HEK293 (cell line): ENCODE data around the gene ACAD8.

Source experiments
- FEZF1 ChIP-seq: fragments of 450-650 bp; formaldehyde crosslinking; IDR thresholded peaks from 2 replicates; pipeline ENCODE4 v1.5.1; 2016; ENCODE audit warnings: missing biosample characterization, missing genetic modification characterization
- KLF8 ChIP-seq: fragments of 450-650 bp; formaldehyde crosslinking; IDR thresholded peaks from 2 replicates; pipeline ENCODE4 v1.5.1; 2016; ENCODE audit warnings: missing biosample characterization, missing genetic modification characterization
- OVOL3 ChIP-seq: fragments of 450-650 bp; formaldehyde crosslinking; IDR thresholded peaks from 2 replicates; pipeline ENCODE4 v1.5.1; 2016; ENCODE audit warnings: missing biosample characterization, missing genetic modification characterization
- SCRT1 ChIP-seq: fragments of 450-650 bp; formaldehyde crosslinking; IDR thresholded peaks from 2 replicates; pipeline ENCODE4 v1.5.1; 2016; ENCODE audit warnings: missing biosample characterization, missing genetic modification characterization, borderline replicate concordance
- SP7 ChIP-seq: fragments of 450-650 bp; formaldehyde crosslinking; IDR thresholded peaks from 2 replicates; pipeline ENCODE4 v1.5.1; 2016; ENCODE audit warnings: missing biosample characterization, missing genetic modification characterization
- TRIM28 ChIP-seq: IDR thresholded peaks from 2 replicates; pipeline ENCODE4 v1.6.1; 2011; ENCODE audit warnings: low read length, control low read depth, borderline replicate concordance
- ZBTB17 ChIP-seq: fragments of 450-650 bp; formaldehyde crosslinking; IDR thresholded peaks from 2 replicates; pipeline ENCODE4 v1.5.1; 2016; ENCODE audit warnings: missing biosample characterization, missing genetic modification characterization
- ZBTB20 ChIP-seq: fragments of 450-650 bp; formaldehyde crosslinking; IDR thresholded peaks from 2 replicates; pipeline ENCODE4 v1.5.1; 2016; ENCODE audit warnings: missing biosample characterization, missing genetic modification characterization
- ZBTB21 ChIP-seq: fragments of 450-650 bp; formaldehyde crosslinking; IDR thresholded peaks from 2 replicates; pipeline ENCODE4 v1.5.1; 2017; ENCODE audit warnings: missing biosample characterization, missing genetic modification characterization
- ZBTB7A ChIP-seq: fragments of 450-650 bp; formaldehyde crosslinking; IDR thresholded peaks from 2 replicates; pipeline ENCODE4 v1.5.1; 2016; ENCODE audit warnings: low read depth, missing biosample characterization, missing genetic modification characterization
- ZBTB8A ChIP-seq: fragments of 450-650 bp; formaldehyde crosslinking; IDR thresholded peaks from 2 replicates; pipeline ENCODE4 v1.5.1; 2016; ENCODE audit warnings: missing biosample characterization, missing genetic modification characterization
- ZFP37 ChIP-seq: fragments of 450-650 bp; formaldehyde crosslinking; IDR thresholded peaks from 2 replicates; pipeline ENCODE4 v1.5.1; 2016; ENCODE audit warnings: missing biosample characterization, missing genetic modification characterization
- ZFP69B ChIP-seq: fragments of 450-650 bp; formaldehyde crosslinking; IDR thresholded peaks from 2 replicates; pipeline ENCODE4 v1.5.1; 2016; ENCODE audit warnings: missing biosample characterization, missing genetic modification characterization
- ZNF114 ChIP-seq: fragments of 450-650 bp; formaldehyde crosslinking; IDR thresholded peaks from 2 replicates; pipeline ENCODE4 v1.5.0; 2017; ENCODE audit warnings: missing biosample characterization, missing genetic modification characterization
- ZNF202 ChIP-seq: fragments of 450-650 bp; formaldehyde crosslinking; IDR thresholded peaks from 2 replicates; pipeline ENCODE4 v1.5.1; 2016; ENCODE audit warnings: missing biosample characterization, missing genetic modification characterization, borderline replicate concordance
- ZNF239 ChIP-seq: fragments of 450-650 bp; formaldehyde crosslinking; IDR thresholded peaks from 2 replicates; pipeline ENCODE4 v1.5.1; 2016; ENCODE audit warnings: missing biosample characterization, missing genetic modification characterization
- ZNF248 ChIP-seq: fragments of 450-650 bp; formaldehyde crosslinking; IDR thresholded peaks from 2 replicates; pipeline ENCODE4 v1.5.1; 2017; ENCODE audit warnings: missing biosample characterization, missing genetic modification characterization
- ZNF548 ChIP-seq: fragments of 450-650 bp; formaldehyde crosslinking; IDR thresholded peaks from 2 replicates; pipeline ENCODE4 v1.5.1; 2016; ENCODE audit warnings: missing biosample characterization, missing genetic modification characterization
- ZNF76 ChIP-seq: fragments of 450-650 bp; formaldehyde crosslinking; IDR thresholded peaks from 2 replicates; pipeline ENCODE4; 2016; ENCODE audit warnings: low read depth, missing biosample characterization, missing genetic modification characterization, borderline replicate concordance
- ZNF777 ChIP-seq: fragments of 450-650 bp; formaldehyde crosslinking; IDR thresholded peaks from 2 replicates; pipeline ENCODE4 v1.5.1; 2017; ENCODE audit warnings: missing biosample characterization, missing genetic modification characterization, borderline replicate concordance
- ZNF843 ChIP-seq: fragments of 450-650 bp; formaldehyde crosslinking; IDR thresholded peaks from 2 replicates; pipeline ENCODE4 v1.5.1; 2016; ENCODE audit warnings: missing biosample characterization, missing genetic modification characterization
- ZSCAN23 ChIP-seq: fragments of 450-650 bp; formaldehyde crosslinking; IDR thresholded peaks from 2 replicates; pipeline ENCODE4 v1.5.1; 2016; ENCODE audit warnings: missing biosample characterization, missing genetic modification characterization
- ZXDB ChIP-seq: fragments of 450-650 bp; formaldehyde crosslinking; IDR thresholded peaks from 2 replicates; pipeline ENCODE4 v1.5.1; 2016; ENCODE audit warnings: missing biosample characterization, missing genetic modification characterization
- TF ChIP-seq, protein P1 (sequence below): fragments of 450-650 bp; formaldehyde crosslinking; IDR thresholded peaks from 2 replicates; pipeline ENCODE4 v1.5.1; 2017; ENCODE audit warnings: missing biosample characterization, missing genetic modification characterization
- TF ChIP-seq, protein P2 (sequence below): fragments of 450-650 bp; formaldehyde crosslinking; IDR thresholded peaks from 2 replicates; pipeline ENCODE4 v1.5.1; 2016; ENCODE audit warnings: missing biosample characterization, missing genetic modification characterization
- TF ChIP-seq, protein P3 (sequence below): fragments of 450-650 bp; formaldehyde crosslinking; IDR thresholded peaks from 2 replicates; pipeline ENCODE4 v1.5.1; 2016; ENCODE audit warnings: missing biosample characterization, missing genetic modification characterization
- TF ChIP-seq, protein P4 (sequence below): fragments of 450-650 bp; formaldehyde crosslinking; IDR thresholded peaks from 2 replicates; pipeline ENCODE4 v1.5.1; 2016; ENCODE audit warnings: missing biosample characterization, missing genetic modification characterization
- TF ChIP-seq, protein P5 (sequence below): fragments of 450-650 bp; formaldehyde crosslinking; IDR thresholded peaks from 2 replicates; pipeline ENCODE4 v1.5.1; 2016; ENCODE audit warnings: missing biosample characterization, missing genetic modification characterization
- TF ChIP-seq, protein P6 (sequence below): fragments of 450-650 bp; formaldehyde crosslinking; IDR thresholded peaks from 2 replicates; pipeline ENCODE4 v1.5.1; 2017; ENCODE audit warnings: missing biosample characterization, missing genetic modification characterization

The ACAD8 gene

DNA sequence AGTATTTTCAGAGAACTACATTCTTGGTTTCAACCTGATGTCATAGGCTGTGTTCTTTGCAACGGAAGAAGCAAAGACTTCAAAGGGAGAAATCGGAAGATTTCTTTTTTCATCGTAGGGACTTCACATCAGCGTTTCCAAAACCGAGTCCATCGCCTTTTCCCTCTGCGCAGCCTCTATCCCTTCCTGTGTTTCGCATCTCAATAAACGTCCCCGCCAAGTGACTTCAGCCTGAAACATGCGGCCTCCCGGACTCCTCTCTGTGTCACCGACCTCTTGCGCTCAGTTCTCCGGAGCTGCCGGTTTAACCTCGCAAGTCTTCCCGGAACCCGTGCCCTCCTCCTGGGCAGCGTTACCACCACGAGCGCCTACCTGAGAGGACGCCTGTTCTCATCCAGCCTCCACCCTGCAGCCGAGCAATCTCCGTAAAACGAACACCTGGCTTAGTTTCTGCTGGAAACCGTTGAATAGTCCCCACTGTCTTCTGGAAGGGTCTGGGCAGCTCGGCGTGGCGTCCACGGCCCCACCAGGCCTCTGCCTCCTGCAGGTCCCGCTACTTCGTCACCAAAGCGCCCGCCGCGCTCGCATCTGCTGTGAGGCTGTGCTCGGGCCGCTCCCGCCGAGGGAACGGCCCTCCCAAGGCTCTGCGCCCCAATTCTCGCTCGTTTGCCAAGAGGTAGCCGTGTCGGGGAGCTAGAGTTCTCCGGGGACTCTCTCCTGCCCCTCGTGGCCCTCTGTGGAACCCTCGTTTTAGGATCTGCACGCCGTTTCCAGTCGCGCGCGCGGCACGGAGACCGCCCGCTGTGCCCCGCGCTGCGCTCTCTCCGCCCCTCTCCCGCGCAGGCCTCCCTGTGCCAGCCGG, 22.4 kb downstream of the ACAD8 start, which contains the start of gene GLB1L3 (continued):
- TF ChIP-seq, protein P1, sequence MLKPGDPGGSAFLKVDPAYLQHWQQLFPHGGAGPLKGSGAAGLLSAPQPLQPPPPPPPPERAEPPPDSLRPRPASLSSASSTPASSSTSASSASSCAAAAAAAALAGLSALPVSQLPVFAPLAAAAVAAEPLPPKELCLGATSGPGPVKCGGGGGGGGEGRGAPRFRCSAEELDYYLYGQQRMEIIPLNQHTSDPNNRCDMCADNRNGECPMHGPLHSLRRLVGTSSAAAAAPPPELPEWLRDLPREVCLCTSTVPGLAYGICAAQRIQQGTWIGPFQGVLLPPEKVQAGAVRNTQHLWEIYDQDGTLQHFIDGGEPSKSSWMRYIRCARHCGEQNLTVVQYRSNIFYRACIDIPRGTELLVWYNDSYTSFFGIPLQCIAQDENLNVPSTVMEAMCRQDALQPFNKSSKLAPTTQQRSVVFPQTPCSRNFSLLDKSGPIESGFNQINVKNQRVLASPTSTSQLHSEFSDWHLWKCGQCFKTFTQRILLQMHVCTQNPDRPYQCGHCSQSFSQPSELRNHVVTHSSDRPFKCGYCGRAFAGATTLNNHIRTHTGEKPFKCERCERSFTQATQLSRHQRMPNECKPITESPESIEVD (tag by site-specific recombination): peak; percentile 2
- TF ChIP-seq, protein P2, sequence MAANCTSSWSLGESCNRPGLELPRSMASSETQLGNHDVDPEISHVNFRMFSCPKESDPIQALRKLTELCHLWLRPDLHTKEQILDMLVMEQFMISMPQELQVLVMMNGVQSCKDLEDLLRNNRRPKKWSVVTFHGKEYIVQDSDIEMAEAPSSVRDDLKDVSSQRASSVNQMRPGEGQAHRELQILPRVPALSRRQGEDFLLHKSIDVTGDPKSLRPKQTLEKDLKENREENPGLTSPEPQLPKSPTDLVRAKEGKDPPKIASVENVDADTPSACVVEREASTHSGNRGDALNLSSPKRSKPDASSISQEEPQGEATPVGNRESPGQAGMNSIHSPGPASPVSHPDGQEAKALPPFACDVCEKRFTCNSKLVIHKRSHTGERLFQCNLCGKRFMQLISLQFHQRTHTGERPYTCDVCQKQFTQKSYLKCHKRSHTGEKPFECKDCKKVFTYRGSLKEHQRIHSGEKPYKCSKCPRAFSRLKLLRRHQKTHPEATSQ (tag by site-specific recombination): peak; percentile 38; the same call in 1 of the 2 replicates
- TF ChIP-seq ZXDB (tag by site-specific recombination) (0 out of 2 replicates have a peak, but pooled peaks have one; percentile 48), ZFP69B (tag by site-specific recombination) (0 out of 2 replicates have a peak, but pooled peaks have one; percentile 14), ZBTB7A (tag by site-specific recombination) (no peak), ZNF202 (tag by site-specific recombination) (no peak), ZBTB21 (tag by site-specific recombination) (no peak), ZSCAN23 (tag by site-specific recombination) (peak; percentile 42; the same call in 1 of the 2 replicates), OVOL3 (tag by site-specific recombination) (no peak), ZFP37 (peak; percentile 94), ZNF777 (tag by site-specific recombination) (no peak), ZBTB20 (peak; percentile 46; the same call in 1 of the 2 replicates), FEZF1 (tag by site-specific recombination) (peak; percentile 59), ZNF548 (tag by site-specific recombination) (no peak), ZNF114 (tag by site-specific recombination) (no peak), ZNF843 (tag by site-specific recombination) (0 out of 2 replicates have a peak, but pooled peaks have one; percentile 55), ZNF248 (tag by site-specific recombination) (no peak), ZNF239 (tag by site-specific recombination) (no peak), KLF8 (peak; percentile 84; the same call in 1 of the 2 replicates), ZBTB17 (peak; percentile 74), ZBTB8A (tag by site-specific recombination) (peak; percentile 83), SCRT1 (no peak), ZNF76 (tag by site-specific recombination) (0 out of 2 replicates have a peak, but pooled peaks have one; percentile 11), TRIM28 (no peak), SP7 (tag by site-specific recombination) (peak; percentile 70)
- TF ChIP-seq, protein P3, sequence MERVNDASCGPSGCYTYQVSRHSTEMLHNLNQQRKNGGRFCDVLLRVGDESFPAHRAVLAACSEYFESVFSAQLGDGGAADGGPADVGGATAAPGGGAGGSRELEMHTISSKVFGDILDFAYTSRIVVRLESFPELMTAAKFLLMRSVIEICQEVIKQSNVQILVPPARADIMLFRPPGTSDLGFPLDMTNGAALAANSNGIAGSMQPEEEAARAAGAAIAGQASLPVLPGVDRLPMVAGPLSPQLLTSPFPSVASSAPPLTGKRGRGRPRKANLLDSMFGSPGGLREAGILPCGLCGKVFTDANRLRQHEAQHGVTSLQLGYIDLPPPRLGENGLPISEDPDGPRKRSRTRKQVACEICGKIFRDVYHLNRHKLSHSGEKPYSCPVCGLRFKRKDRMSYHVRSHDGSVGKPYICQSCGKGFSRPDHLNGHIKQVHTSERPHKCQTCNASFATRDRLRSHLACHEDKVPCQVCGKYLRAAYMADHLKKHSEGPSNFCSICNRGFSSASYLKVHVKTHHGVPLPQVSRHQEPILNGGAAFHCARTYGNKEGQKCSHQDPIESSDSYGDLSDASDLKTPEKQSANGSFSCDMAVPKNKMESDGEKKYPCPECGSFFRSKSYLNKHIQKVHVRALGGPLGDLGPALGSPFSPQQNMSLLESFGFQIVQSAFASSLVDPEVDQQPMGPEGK: peak; percentile 25
- TF ChIP-seq, protein P4, sequence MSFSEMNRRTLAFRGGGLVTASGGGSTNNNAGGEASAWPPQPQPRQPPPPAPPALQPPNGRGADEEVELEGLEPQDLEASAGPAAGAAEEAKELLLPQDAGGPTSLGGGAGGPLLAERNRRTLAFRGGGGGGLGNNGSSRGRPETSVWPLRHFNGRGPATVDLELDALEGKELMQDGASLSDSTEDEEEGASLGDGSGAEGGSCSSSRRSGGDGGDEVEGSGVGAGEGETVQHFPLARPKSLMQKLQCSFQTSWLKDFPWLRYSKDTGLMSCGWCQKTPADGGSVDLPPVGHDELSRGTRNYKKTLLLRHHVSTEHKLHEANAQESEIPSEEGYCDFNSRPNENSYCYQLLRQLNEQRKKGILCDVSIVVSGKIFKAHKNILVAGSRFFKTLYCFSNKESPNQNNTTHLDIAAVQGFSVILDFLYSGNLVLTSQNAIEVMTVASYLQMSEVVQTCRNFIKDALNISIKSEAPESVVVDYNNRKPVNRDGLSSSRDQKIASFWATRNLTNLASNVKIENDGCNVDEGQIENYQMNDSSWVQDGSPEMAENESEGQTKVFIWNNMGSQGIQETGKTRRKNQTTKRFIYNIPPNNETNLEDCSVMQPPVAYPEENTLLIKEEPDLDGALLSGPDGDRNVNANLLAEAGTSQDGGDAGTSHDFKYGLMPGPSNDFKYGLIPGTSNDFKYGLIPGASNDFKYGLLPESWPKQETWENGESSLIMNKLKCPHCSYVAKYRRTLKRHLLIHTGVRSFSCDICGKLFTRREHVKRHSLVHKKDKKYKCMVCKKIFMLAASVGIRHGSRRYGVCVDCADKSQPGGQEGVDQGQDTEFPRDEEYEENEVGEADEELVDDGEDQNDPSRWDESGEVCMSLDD: peak; percentile 66; the same call in 1 of the 2 replicates
- TF ChIP-seq, protein P5, sequence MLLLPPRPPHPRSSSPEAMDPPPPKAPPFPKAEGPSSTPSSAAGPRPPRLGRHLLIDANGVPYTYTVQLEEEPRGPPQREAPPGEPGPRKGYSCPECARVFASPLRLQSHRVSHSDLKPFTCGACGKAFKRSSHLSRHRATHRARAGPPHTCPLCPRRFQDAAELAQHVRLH (tag by site-specific recombination): no peak
- TF ChIP-seq, protein P6, sequence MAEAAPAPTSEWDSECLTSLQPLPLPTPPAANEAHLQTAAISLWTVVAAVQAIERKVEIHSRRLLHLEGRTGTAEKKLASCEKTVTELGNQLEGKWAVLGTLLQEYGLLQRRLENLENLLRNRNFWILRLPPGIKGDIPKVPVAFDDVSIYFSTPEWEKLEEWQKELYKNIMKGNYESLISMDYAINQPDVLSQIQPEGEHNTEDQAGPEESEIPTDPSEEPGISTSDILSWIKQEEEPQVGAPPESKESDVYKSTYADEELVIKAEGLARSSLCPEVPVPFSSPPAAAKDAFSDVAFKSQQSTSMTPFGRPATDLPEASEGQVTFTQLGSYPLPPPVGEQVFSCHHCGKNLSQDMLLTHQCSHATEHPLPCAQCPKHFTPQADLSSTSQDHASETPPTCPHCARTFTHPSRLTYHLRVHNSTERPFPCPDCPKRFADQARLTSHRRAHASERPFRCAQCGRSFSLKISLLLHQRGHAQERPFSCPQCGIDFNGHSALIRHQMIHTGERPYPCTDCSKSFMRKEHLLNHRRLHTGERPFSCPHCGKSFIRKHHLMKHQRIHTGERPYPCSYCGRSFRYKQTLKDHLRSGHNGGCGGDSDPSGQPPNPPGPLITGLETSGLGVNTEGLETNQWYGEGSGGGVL (tag by site-specific recombination): peak; percentile 36; the same call in 1 of the 2 replicates
